ENCODE data around the gene RALA. TPM values are rescaled to one million over a fixed set of nuclear protein-coding genes. Genes with fewer than 3 reads are reported as not detected.
A peak's percentile ranks its signal among the peaks of the same experiment; 100 is the strongest.
"Not testable (repeated sequence)": the region's sequence is repeated elsewhere in the genome, so short reads cannot be mapped to it uniquely, and the experiment has no call there.

The RALA gene
- total and polyA plus RNA-seq, 5 donors: 20.9 to 23.9 (median 21.9) TPM

GRCh38 chr7:39688611-39689480 is 65.5 kb downstream of the RALA start:
- no peak overlapping the region for H3K27ac ChIP-seq (ENCODE audit: low read length)
- no peak overlapping the region for H3K4me3 ChIP-seq (ENCODE audit: low read length)
- ATAC-seq (no peak), DNase-seq (no peak)
- WGBS: 91% methylated on average over 9 of the region's 9 CpGs
- H3K9me3 ChIP-seq (ENCODE audit: control insufficient read depth, low read length): no peaks in the 10 kb centered on the region
- peaks cover 3% of the 10 kb centered on the region for H3K4me1 ChIP-seq (ENCODE audit: control insufficient read depth, insufficient read depth, low read length)
- intact Hi-C loops (cut with DNase I): no loop called here
- H3K27me3 ChIP-seq (ENCODE audit: control insufficient read depth, insufficient read depth): no peaks in the 10 kb centered on the region

- no peak for DNase-seq
- WGBS: 87% methylated on average over 2 of the region's 2 CpGs
- no peaks in the 10 kb centered on the region for H3K27me3 ChIP-seq (ENCODE audit: control insufficient read depth, insufficient read depth)
These were observed 68.4 kb downstream of the RALA start for GRCh38 chr7:39691821-39692220.

GRCh38 chr7:39693086-39693485 is 69.7 kb downstream of the RALA start:
- H3K9me3 ChIP-seq (ENCODE audit: control insufficient read depth, low read length); ATAC-seq; H3K4me3 ChIP-seq (ENCODE audit: low read length); H3K4me1 ChIP-seq (ENCODE audit: control insufficient read depth, insufficient read depth, low read length); intact Hi-C loops (cut with DNase I); H3K27me3 ChIP-seq (ENCODE audit: control insufficient read depth, insufficient read depth); H3K27ac ChIP-seq (ENCODE audit: low read length); DNase-seq: not testable (repeated sequence)
- WGBS: 96% methylated on average over 4 of the region's 4 CpGs

More at GRCh38 chr7:39691821-39692220, 68.4 kb downstream of the RALA start:
- no peak overlapping the region for H3K27ac ChIP-seq (ENCODE audit: low read length)
- no peak for ATAC-seq
- H3K4me1 ChIP-seq (ENCODE audit: control insufficient read depth, insufficient read depth, low read length): no peaks in the 10 kb centered on the region
- intact Hi-C loops (cut with DNase I): no loop called here
- H3K9me3 ChIP-seq (ENCODE audit: control insufficient read depth, low read length): no peaks in the 10 kb centered on the region
- no peak overlapping the region for H3K4me3 ChIP-seq (ENCODE audit: low read length)

- Histone ChIP-seq H3K27ac (ENCODE audit: low read length) (no peak overlapping the region), H3K4me3 (ENCODE audit: low read length) (no peak overlapping the region), H3K27me3 (ENCODE audit: control insufficient read depth, insufficient read depth) (no peaks in the 10 kb centered on the region), H3K9me3 (ENCODE audit: control insufficient read depth, low read length) (no peaks in the 10 kb centered on the region), H3K4me1 (ENCODE audit: control insufficient read depth, insufficient read depth, low read length) (no peaks in the 10 kb centered on the region)
- WGBS: 83% methylated on average over 2 of the region's 2 CpGs
- ATAC-seq: no peak
- intact Hi-C loops (cut with DNase I): no loop called here
- DNase-seq: no peak
These were observed 70.4 kb downstream of the RALA start for GRCh38 chr7:39693812-39694211.

GRCh38 chr7:39695852-39696586 is 72.6 kb downstream of the RALA start:
- Histone ChIP-seq H3K4me1 (ENCODE audit: control insufficient read depth, insufficient read depth, low read length) (no peaks in the 10 kb centered on the region), H3K9me3 (ENCODE audit: control insufficient read depth, low read length) (no peaks in the 10 kb centered on the region), H3K4me3 (ENCODE audit: low read length) (no peak overlapping the region), H3K27me3 (ENCODE audit: control insufficient read depth, insufficient read depth) (no peaks in the 10 kb centered on the region), H3K27ac (ENCODE audit: low read length) (no peak overlapping the region)
- no peak for ATAC-seq
- no peak for DNase-seq
- intact Hi-C loops (cut with DNase I): no loop called here
- WGBS: 87% methylated on average over 3 of the region's 3 CpGs

GRCh38 chr7:39696631-39697030 is 73.3 kb downstream of the RALA start:
- Histone ChIP-seq H3K9me3 (ENCODE audit: control insufficient read depth, low read length) (no peaks in the 10 kb centered on the region), H3K27me3 (ENCODE audit: control insufficient read depth, insufficient read depth) (no peaks in the 10 kb centered on the region), H3K4me3 (ENCODE audit: low read length) (no peak overlapping the region), H3K27ac (ENCODE audit: low read length) (no peak overlapping the region), H3K4me1 (ENCODE audit: control insufficient read depth, insufficient read depth, low read length) (no peaks in the 10 kb centered on the region)
- intact Hi-C loops (cut with DNase I): no loop called here
- ATAC-seq (no peak), DNase-seq (no peak)
- WGBS: 63% methylated on average over 3 of the region's 3 CpGs

- Histone ChIP-seq H3K9me3 (ENCODE audit: control insufficient read depth, low read length) (no peaks in the 10 kb centered on the region), H3K4me1 (ENCODE audit: control insufficient read depth, insufficient read depth, low read length) (no peaks in the 10 kb centered on the region), H3K4me3 (ENCODE audit: low read length) (no peak overlapping the region), H3K27me3 (ENCODE audit: control insufficient read depth, insufficient read depth) (no peaks in the 10 kb centered on the region), H3K27ac (ENCODE audit: low read length) (no peak overlapping the region)
- DNase-seq: no peak
- WGBS: 81% methylated on average over 1 of the region's 1 CpG
- intact Hi-C loops (cut with DNase I): no loop called here
- ATAC-seq: no peak
These were observed 74.1 kb downstream of the RALA start for GRCh38 chr7:39697483-39697882.

- intact Hi-C loops (cut with DNase I): no loop called here
- Histone ChIP-seq H3K9me3 (ENCODE audit: control insufficient read depth, low read length) (no peaks in the 10 kb centered on the region), H3K27me3 (ENCODE audit: control insufficient read depth, insufficient read depth) (no peaks in the 10 kb centered on the region), H3K4me1 (ENCODE audit: control insufficient read depth, insufficient read depth, low read length) (no peaks in the 10 kb centered on the region), H3K27ac (ENCODE audit: low read length) (no peak overlapping the region), H3K4me3 (ENCODE audit: low read length) (no peak overlapping the region)
- no peak for ATAC-seq
- WGBS: 88% methylated on average over 2 of the region's 2 CpGs
- DNase-seq: no peak
These were observed 76.8 kb downstream of the RALA start for GRCh38 chr7:39700165-39700564.

GRCh38 chr7:39700932-39701331 is 77.6 kb downstream of the RALA start:
- 82% methylated on average over 8 of the region's 8 CpGs for WGBS
- intact Hi-C loops (cut with DNase I): no loop called here
- DNase-seq (peak in 1 of 3 donors; percentile 52), ATAC-seq (no peak)
- no peaks in the 10 kb centered on the region for H3K4me1 ChIP-seq (ENCODE audit: control insufficient read depth, insufficient read depth, low read length)
- no peak overlapping the region for H3K4me3 ChIP-seq (ENCODE audit: low read length)
- H3K9me3 ChIP-seq (ENCODE audit: control insufficient read depth, low read length): no peaks in the 10 kb centered on the region
- H3K27ac ChIP-seq (ENCODE audit: low read length): no peak overlapping the region
- H3K27me3 ChIP-seq (ENCODE audit: control insufficient read depth, insufficient read depth): no peaks in the 10 kb centered on the region

- Histone ChIP-seq H3K4me1 (ENCODE audit: control insufficient read depth, insufficient read depth, low read length) (no peaks in the 10 kb centered on the region), H3K27ac (ENCODE audit: low read length) (no peak overlapping the region), H3K4me3 (ENCODE audit: low read length) (no peak overlapping the region), H3K27me3 (ENCODE audit: control insufficient read depth, insufficient read depth) (no peaks in the 10 kb centered on the region), H3K9me3 (ENCODE audit: control insufficient read depth, low read length) (no peaks in the 10 kb centered on the region)
- DNase-seq (no peak), ATAC-seq (no peak)
- intact Hi-C loops (cut with DNase I): no loop called here
- 87% methylated on average over 4 of the region's 4 CpGs for whole genome bisulfite sequencing
These were observed 78.8 kb downstream of the RALA start for GRCh38 chr7:39702133-39702532.

- no peak for ATAC-seq
- H3K27me3 ChIP-seq (ENCODE audit: control insufficient read depth, insufficient read depth): no peaks in the 10 kb centered on the region
- 65% methylated on average over 5 of the region's 5 CpGs for WGBS
These were observed 79.8 kb downstream of the RALA start for GRCh38 chr7:39703144-39703543.

More at GRCh38 chr7:39703144-39703543, 79.8 kb downstream of the RALA start:
- intact Hi-C loops (cut with DNase I): no loop called here
- H3K9me3 ChIP-seq (ENCODE audit: control insufficient read depth, low read length): no peaks in the 10 kb centered on the region
- DNase-seq: no peak
- H3K4me3 ChIP-seq (ENCODE audit: low read length): no peak overlapping the region
- H3K4me1 ChIP-seq (ENCODE audit: control insufficient read depth, insufficient read depth, low read length): no peaks in the 10 kb centered on the region
- no peak overlapping the region for H3K27ac ChIP-seq (ENCODE audit: low read length)
